Frontal cortex (tissue), 4 donors: ENCODE results near the gene UGT1A5. TPM values are rescaled to one million over a fixed set of nuclear protein-coding genes. Genes with fewer than 3 reads are reported as not detected.
"Not testable (repeated sequence)": the region's sequence is repeated elsewhere in the genome, so short reads cannot be mapped to it uniquely, and the experiment has no call there.

Experiments used
- DNase-seq, 2 donors: peaks; one replicate each; pipeline ENCODE4 v3.0.0; 2012; ENCODE audit warnings: low spot score in 2 of 2
- FAIRE-seq: peaks from 2 replicates; lab custom pipeline; 2012; peaks lifted over from hg19 to GRCh38; lab: Jason Lieb, UNC
- total RNA-seq: library from RNA; depleted of rRNA; stranded (reverse); fragments of >200 nt; gene quantifications from one replicate; pipeline ENCODE4 v1.2.3, GENCODE V29; 2014
- donor health status: control.
- donor health status: control.
- donor health status: control.

Gene UGT1A5
- total RNA-seq, 1 donor from 2014 or later = not detected

DNA sequence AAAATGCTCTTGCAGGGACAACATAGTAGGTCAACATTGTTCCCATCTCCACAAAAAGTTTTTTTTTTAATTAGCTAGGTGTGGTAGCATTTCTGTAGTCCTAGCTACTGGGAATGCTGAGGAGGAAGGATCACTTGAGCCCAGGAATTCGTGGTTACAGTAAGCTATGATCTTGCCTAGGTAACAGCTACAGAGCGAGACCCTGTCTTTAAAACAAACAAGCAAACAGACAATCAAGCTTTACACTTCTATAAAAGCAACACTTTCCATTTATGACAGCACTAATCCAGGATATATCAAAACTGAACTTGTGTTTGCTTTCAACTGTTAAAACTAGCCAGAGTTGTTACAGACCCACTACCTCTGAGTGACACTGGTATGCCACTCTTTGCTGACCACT, 28.2 kb downstream of the UGT1A5 start:
- FAIRE-seq (no peak), DNase-seq (no peak)

GRCh38 chr2:233743464-233744259, 31.0 kb downstream of the UGT1A5 start:
- no peak for FAIRE-seq
- DNase-seq = no peak

GRCh38 chr2:233745073-233745755, 32.5 kb downstream of the UGT1A5 start:
- DNase-seq (no peak), FAIRE-seq (no peak)

DNA sequence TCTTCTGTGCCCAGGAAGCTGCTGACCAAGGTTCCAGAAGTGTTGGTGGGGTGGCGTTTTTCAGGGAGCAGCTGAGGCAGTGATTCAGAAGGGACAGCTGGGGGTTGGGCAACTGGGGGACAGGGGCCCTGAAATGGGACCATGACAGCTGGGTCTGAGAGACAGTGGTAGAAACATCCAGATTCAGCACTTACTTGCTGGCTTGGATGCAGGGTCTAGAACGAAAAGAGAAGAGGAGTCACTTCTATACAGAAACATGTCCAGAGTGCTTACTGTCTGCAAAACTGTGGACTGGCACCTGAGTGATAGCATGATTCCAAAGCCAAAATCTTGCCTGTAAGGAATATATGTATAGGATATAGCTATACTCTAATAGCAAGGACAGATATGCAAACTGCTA, 33.1 kb downstream of the UGT1A5 start:
- not testable (repeated sequence) for DNase-seq, FAIRE-seq

DNA sequence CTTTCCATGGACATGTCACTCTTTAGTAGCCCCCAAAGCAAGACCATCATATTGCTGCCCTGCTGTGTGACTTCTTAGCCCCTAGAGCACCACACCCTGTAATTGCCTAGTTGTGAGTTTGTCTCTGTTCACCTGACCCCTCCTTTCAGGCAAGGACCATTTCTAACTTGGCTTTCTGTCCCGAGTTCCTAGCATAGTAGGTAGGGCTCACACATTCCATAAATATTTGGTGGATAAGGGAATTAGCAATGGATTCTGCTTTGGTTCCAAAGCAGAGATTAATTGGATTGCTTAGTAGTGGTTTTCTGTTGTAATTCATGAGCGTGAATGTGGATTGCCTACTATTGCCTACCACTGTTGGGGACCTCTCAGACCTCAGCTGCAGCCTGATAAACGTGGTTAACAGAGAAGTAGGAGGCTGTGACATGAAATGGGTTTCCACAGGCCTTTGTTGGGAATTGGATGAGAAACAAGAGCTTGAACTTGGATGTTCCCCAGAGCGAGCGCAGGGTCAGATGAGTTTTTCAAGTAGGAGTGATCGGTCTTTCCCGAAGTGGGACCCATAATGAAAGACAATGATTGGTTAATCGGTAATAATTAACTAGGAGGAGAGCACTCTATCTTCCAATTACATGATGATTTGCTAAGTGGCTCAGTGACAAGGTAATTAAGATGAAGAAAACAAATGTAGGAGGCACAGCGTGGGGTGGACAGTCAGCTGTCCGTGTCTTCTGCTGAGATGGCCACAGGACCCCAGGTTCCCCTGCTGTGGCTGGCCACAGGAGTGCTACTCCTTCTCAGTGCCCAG, 34.0 kb downstream of the UGT1A5 start:
- DNase-seq (no peak), FAIRE-seq (no peak)

DNA sequence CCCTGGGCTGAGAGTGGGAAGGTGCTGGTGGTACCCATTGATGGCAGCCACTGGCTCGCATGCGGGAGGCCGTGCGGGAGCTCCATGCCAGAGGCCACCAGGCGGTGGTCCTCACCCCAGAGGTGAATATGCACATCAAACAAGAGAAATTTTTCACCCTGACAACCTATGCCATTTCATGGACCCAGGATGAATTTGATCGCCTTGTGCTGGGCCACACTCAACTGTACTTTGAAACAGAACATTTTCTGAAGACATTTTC, 34.5 kb downstream of the UGT1A5 start:
- FAIRE-seq = no peak

GRCh38 chr2:233750689-233751088, 38.0 kb downstream of the UGT1A5 start:
- FAIRE-seq = not testable (repeated sequence)

More for the DNA sequence above, 34.5 kb downstream of the UGT1A5 start:
- no peak for DNase-seq

GRCh38 chr2:233751212-233752009, 38.7 kb downstream of the UGT1A5 start:
- FAIRE-seq, DNase-seq: not testable (repeated sequence)

More at GRCh38 chr2:233750689-233751088, 38.0 kb downstream of the UGT1A5 start:
- DNase-seq = not testable (repeated sequence)

DNA sequence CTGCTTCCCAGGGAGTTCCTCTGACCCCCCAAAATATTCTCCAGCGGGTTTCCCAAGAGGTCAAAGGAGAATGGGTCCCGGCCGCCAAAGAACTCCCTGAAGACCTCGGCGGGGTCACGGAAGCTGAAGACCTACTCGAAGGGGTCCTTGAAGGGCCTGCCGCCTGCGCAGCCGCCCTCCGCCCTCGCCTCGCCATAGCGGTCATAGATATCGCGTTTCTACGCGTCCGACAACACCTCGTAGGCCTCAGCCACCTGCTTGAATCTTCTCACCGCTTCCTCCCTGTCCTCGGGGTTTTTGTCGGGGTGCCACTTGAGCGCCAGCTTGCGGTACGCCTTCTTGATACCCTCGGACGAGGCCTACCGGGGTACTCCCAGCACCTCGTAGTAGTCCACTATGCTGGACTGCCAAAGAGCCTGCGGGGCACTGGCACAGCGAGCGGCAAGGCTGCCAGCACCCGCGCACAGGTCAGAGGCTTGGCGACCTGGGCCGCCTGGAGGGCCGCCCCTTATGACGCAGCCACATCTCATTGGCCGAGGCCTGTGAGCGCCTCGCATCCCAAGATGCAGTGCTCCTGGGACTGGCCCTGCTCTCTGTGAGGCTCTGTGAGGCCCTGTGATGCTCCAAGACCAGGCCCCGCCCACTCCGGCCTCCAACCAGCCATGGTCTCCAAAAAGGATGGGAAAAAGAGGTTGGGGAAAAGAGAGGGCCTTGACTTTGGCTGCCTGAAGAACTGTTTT, 42.3 kb downstream of the UGT1A5 start:
- FAIRE-seq = no peak
- DNase-seq = no peak

GRCh38 chr2:233756429-233757081, 43.8 kb downstream of the UGT1A5 start:
- FAIRE-seq (no peak), DNase-seq (no peak)

GRCh38 chr2:233758141-233758540, 45.4 kb downstream of the UGT1A5 start:
- DNase-seq = no peak
- FAIRE-seq = no peak

- FAIRE-seq (no peak), DNase-seq (no peak)
Measured at GRCh38 chr2:233758849-233759248, 46.1 kb downstream of the UGT1A5 start.

- no peak for DNase-seq
- no peak for FAIRE-seq
Measured at GRCh38 chr2:233760043-233760442, 47.3 kb downstream of the UGT1A5 start, which contains the start of gene UGT1A1. UGT1A1 (plus strand) TSS chr2:233760270; CDS start chr2:233760288, 18 bp downstream.

GRCh38 chr2:233761040-233761769, 48.5 kb downstream of the UGT1A5 start:
- FAIRE-seq (no peak), DNase-seq (no peak)

DNA sequence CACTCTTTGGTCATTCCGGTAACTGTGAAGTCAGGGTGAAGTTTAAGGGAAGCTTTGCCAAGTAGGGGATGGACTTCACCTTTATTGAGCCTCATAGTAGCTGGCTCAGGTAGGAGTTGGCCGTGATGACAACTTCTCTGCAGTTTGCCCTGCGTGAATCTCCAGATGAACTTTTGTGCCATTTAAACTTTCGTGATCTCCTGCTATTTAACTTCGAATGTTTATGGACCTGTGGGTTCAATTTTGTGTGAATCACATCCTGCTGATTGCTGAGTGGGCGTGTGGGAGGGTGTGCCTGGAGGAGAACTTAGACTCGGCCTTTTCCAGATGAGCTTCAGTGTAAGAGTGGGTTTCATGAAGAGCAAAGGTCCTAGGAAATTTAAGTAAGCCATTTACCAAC, 51.6 kb downstream of the UGT1A5 start:
- FAIRE-seq (no peak), DNase-seq (no peak)

DNA sequence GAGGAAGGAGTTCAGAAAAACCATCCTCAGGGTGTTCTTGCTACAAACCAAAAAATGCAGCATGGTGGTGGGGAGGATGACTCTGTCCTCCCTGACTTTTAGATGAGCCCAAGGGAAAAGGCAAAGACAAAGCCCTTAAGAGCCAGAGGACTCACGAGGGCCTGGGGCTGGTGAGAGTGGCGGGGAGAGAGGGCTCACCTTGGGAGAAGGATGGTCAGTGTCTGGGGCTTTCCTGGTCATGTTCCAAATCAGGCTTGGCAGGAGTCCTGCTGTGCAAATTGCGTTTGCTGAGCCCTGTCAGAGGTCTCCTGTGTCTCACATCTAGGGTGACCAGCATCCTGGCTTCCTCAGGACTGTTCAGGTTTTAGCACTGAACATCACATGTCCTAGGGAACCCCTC, 52.1 kb downstream of the UGT1A5 start:
- FAIRE-seq = no peak
- DNase-seq = no peak

DNA sequence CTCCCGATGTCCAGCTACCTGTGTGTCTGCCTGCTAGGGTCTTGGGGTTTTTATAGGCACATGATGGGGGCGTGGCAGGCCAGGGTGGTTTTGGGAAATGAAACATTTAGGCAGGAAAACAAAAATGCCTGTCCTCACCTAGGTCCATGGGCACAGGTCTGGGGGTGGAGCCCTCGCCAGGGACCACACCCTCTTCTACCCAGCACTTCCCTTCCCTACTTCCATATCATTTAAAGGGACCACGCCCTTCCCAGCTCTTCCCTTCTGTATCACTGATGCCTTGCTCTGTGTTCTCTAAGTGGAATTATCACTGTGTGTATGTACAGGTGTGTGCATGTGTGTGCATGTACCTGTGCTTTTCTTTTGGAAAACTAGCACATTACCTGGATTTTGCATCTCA, 53.7 kb downstream of the UGT1A5 start:
- FAIRE-seq = no peak

GRCh38 chr2:233768076-233768475, 55.4 kb downstream of the UGT1A5 start:
- FAIRE-seq (no peak), DNase-seq (no peak)

More for the DNA sequence above, 53.7 kb downstream of the UGT1A5 start:
- DNase-seq = no peak
